Tibial artery (tissue), 4 donors: ENCODE data around the gene TULP4.

Experiments used
- DNase-seq, 2 donors: peaks; one replicate each; pipeline ENCODE4 v3.0.0-alpha.2; 2019
- H3K27ac ChIP-seq, 2 donors: fragments of 200-600 bp; sonication (generic) in 1 of 2; 1 replicate in 1 of 2; 2 replicates in 1 of 2; pipeline ENCODE4 v1.5.1; 2018 to 2019; ENCODE audit warnings: mild to moderate bottlenecking in 1 of 2
- H3K27me3 ChIP-seq, 2 donors: fragments of 200-600 bp; sonication (generic) in 1 of 2; one replicate each; pipeline versions ENCODE4 v1.5.1 to v1.6.0; 2016 to 2019
- H3K36me3 ChIP-seq, 3 donors: fragments of 200-600 bp; sonication (generic) in 2 of 3; one replicate each; pipeline ENCODE4 v1.5.1; 2016 to 2019; ENCODE audit warnings: mild to moderate bottlenecking in 2 of 3
- H3K4me1 ChIP-seq, 4 donors: fragments of 200-600 bp; sonication (generic) in 2 of 4; 1 replicate in 3 of 4; 2 replicates in 1 of 4; pipeline ENCODE4 v1.5.1; 2016 to 2019
- H3K4me3 ChIP-seq, 2 donors: fragments of 200-600 bp; sonication (generic) in 1 of 2; 1 replicate in 1 of 2; 2 replicates in 1 of 2; pipeline ENCODE4 v1.5.1; 2018 to 2019; ENCODE audit warnings: mild to moderate bottlenecking in 2 of 2
- H3K9me3 ChIP-seq, 3 donors: fragments of 200-600 bp; sonication (generic) in 1 of 3; one replicate each; pipeline ENCODE4 v1.5.1; 2016 to 2019
- CTCF ChIP-seq, 2 experiments: fragments of 200-600 bp in 1 of 2; fragments of 450-650 bp in 1 of 2; IDR thresholded peaks; one replicate each; pipeline ENCODE4 v1.5.1; 2017 to 2019; ENCODE audit warnings: antibody characterized with exemption in 2 of 2, mild to moderate bottlenecking in 1 of 2, moderate library complexity in 1 of 2
- intact Hi-C: fragments of 100-400 bp; cut with DNase I; formaldehyde crosslinking; loops from one replicate; pipeline ENCODE4 v1.15.0; 2023; ENCODE audit warnings: low total_unique reads

TULP4 gene

GRCh38 chr6:158500016-158500735, 187.9 kb downstream of the TULP4 start:
- H3K27ac ChIP-seq: no peak overlapping the region
- H3K9me3 ChIP-seq: no peaks in the 10 kb centered on the region
- no peak for DNase-seq
- H3K27me3 ChIP-seq: no peaks in the 10 kb centered on the region
- TF ChIP-seq CTCF (IDR thresholded peaks at IDR 0.05): no peak
- no peaks in the 10 kb centered on the region for H3K4me1 ChIP-seq
- H3K36me3 ChIP-seq: peaks cover 27 to 71% (median 44%) of the 10 kb centered on the region in 3 donors
- intact Hi-C loops: no loop called here
- no peak overlapping the region for H3K4me3 ChIP-seq

GRCh38 chr6:158501360-158502262, 189.3 kb downstream of the TULP4 start:
- Histone ChIP-seq H3K27me3 (no peaks in the 10 kb centered on the region), H3K9me3 (no peaks in the 10 kb centered on the region), H3K36me3 (peaks cover 32 to 66% (median 40%) of the 10 kb centered on the region in 3 donors), H3K27ac (no peak overlapping the region), H3K4me3 (no peak overlapping the region), H3K4me1 (no peaks in the 10 kb centered on the region)
- no peak for TF ChIP-seq CTCF (IDR thresholded peaks at IDR 0.05)
- no peak for DNase-seq
- intact Hi-C loops: no loop called here

GRCh38 chr6:158502263-158502950, 190.1 kb downstream of the TULP4 start:
- no peaks in the 10 kb centered on the region for H3K4me1 ChIP-seq
- no peak overlapping the region for H3K27ac ChIP-seq
- H3K4me3 ChIP-seq: no peak overlapping the region
- peaks cover 40 to 74% (median 40%) of the 10 kb centered on the region in 3 donors for H3K36me3 ChIP-seq
- no peak for TF ChIP-seq CTCF (IDR thresholded peaks at IDR 0.05)
- H3K9me3 ChIP-seq: no peaks in the 10 kb centered on the region
- DNase-seq: no peak
- intact Hi-C loops: no loop called here
- no peaks in the 10 kb centered on the region for H3K27me3 ChIP-seq

GRCh38 chr6:158503222-158503621, 191.0 kb downstream of the TULP4 start:
- Histone ChIP-seq H3K36me3 (peaks cover 33 to 75% (median 42%) of the 10 kb centered on the region in 3 donors), H3K9me3 (no peaks in the 10 kb centered on the region)

More at GRCh38 chr6:158503222-158503621, 191.0 kb downstream of the TULP4 start:
- H3K27me3 ChIP-seq: no peaks in the 10 kb centered on the region
- no peak for TF ChIP-seq CTCF (IDR thresholded peaks at IDR 0.05)
- intact Hi-C loops: no loop called here
- H3K4me3 ChIP-seq: no peak overlapping the region
- H3K27ac ChIP-seq: no peak overlapping the region
- no peak for DNase-seq
- H3K4me1 ChIP-seq: no peaks in the 10 kb centered on the region
